Transverse colon (tissue), 4 donors: Measurements from ENCODE around the gene TUBE1. TPM values are rescaled to one million over a fixed set of nuclear protein-coding genes. Genes with fewer than 3 reads are reported as not detected.
"Not testable (repeated sequence)": the region's sequence is repeated elsewhere in the genome, so short reads cannot be mapped to it uniquely, and the experiment has no call there.

ENCODE experiments used
- DNase-seq: peaks from one replicate; pipeline ENCODE4 v3.0.0-alpha.2; 2019
- H3K27ac ChIP-seq, 4 donors: fragments of 200-600 bp; sonication (generic); 2 replicates each; pipeline ENCODE4 v1.5.1; 2016 to 2018; ENCODE audit warnings: inconsistent platforms in 4 of 4
- H3K27me3 ChIP-seq: fragments of 200-600 bp; sonication (generic); 2 replicates; pipeline ENCODE4 v1.5.1; 2017; ENCODE audit warnings: inconsistent platforms
- H3K36me3 ChIP-seq, 4 donors: fragments of 200-600 bp; sonication (generic); 2 replicates each; pipeline ENCODE4 v1.5.1; 2017 to 2019; ENCODE audit warnings: inconsistent platforms in 4 of 4
- H3K4me1 ChIP-seq, 4 donors: fragments of 200-600 bp; sonication (generic); 2 replicates each; pipeline ENCODE4 v1.5.1; 2017 to 2020; ENCODE audit warnings: inconsistent platforms in 4 of 4
- H3K4me3 ChIP-seq, 4 donors: fragments of 200-600 bp; sonication (generic); 1 replicate in 1 of 4; 2 replicates in 3 of 4; pipeline versions ENCODE4 v1.5.1 to v1.6.1; 2017 to 2019; ENCODE audit warnings: inconsistent platforms in 4 of 4
- H3K9me3 ChIP-seq, 2 donors: fragments of 200-600 bp; sonication (generic); 2 replicates each; pipeline ENCODE4 v1.5.1; 2017 to 2019; ENCODE audit warnings: inconsistent platforms in 2 of 2
- CTCF ChIP-seq, 5 experiments: fragments of 200-600 bp in 3 of 5; fragments of 450-650 bp in 2 of 5; sonication (generic) in 3 of 5; IDR thresholded peaks; 1 replicate in 2 of 5; 2 replicates in 3 of 5; pipeline ENCODE4 v1.5.1; 2016 to 2017; ENCODE audit warnings: antibody characterized with exemption in 5 of 5, inconsistent platforms in 3 of 5, mild to moderate bottlenecking in 2 of 5, moderate library complexity in 1 of 5
- EP300 ChIP-seq: sonication (generic); formaldehyde crosslinking; IDR thresholded peaks from one replicate; pipeline ENCODE4 v1.6.1; 2017; ENCODE audit warnings: antibody characterized with exemption, low read depth
- POLR2A ChIP-seq: fragments of 450-650 bp; IDR thresholded peaks from one replicate; pipeline ENCODE4 v1.6.1; 2016; ENCODE audit warnings: antibody characterized with exemption, mild to moderate bottlenecking, moderate library complexity
- POLR2AphosphoS5 ChIP-seq, 3 donors: sonication (generic); formaldehyde crosslinking; IDR thresholded peaks; one replicate each; pipeline ENCODE4 v1.6.1; 2016; ENCODE audit warnings: antibody characterized with exemption in 3 of 3
- WGBS, 2 donors: methylation state at CpG; one replicate each; pipeline ENCODE4 v1.1.5; 2018; ENCODE audit warnings: low coverage in 1 of 2; 5-methylcytosine and 5-hydroxymethylcytosine counted together
- in situ Hi-C, 4 donors: fragments of 200-750 bp; cut with MboI; loops; one replicate each; pipeline versions ENCODE4 v1.15.0 to v1.15.1; 2017; ENCODE audit warnings: low sequenced_read_pairs in 3 of 4, low pct_ligation_motif_present in 1 of 4, low pct_unique_long_range_greater_than_20kb in 1 of 4
- intact Hi-C: fragments of 100-400 bp; cut with DNase I; formaldehyde crosslinking; loops from one replicate; pipeline ENCODE4 v1.15.1; 2023; ENCODE audit warnings: low total_unique reads
- total RNA-seq, 4 donors: library from RNA; depleted of rRNA; stranded (reverse); fragments of >200 nt; gene quantifications; one replicate each; pipeline ENCODE4 v1.1.0, GENCODE V29; 2016

TUBE1 gene
- total RNA-seq, 4 donors from 2014 or later = 15.9 to 48.4 (median 26.5) TPM

- TF ChIP-seq EP300 (no peak), CTCF (IDR thresholded peaks at IDR 0.05) (no peak), POLR2AphosphoS5 (IDR thresholded peaks at IDR 0.05) (no peak), POLR2A (no peak)
- no peaks in the 10 kb centered on the region for H3K4me1 ChIP-seq
- intact Hi-C loops = no loop called here
- no peaks in the 10 kb centered on the region for H3K36me3 ChIP-seq
- H3K27me3 ChIP-seq = no peaks in the 10 kb centered on the region
- H3K4me3 ChIP-seq = no peak within 1 kb of the TSS
- DNase-seq = no peak
- H3K9me3 ChIP-seq = no peaks in the 10 kb centered on the region
- 63 to 74% methylated on average over 4 to 12 of the region's 12 CpGs for WGBS, 2 donors
- in situ Hi-C loops = no loop called here
- H3K27ac ChIP-seq = no peak within 1 kb of the TSS
Measured at GRCh38 chr6:112054001-112054400, 33.3 kb downstream of the TUBE1 start, which contains the start of gene CCN6. CCN6 (plus strand) TSS chr6:112054104; CDS start chr6:112054358, 254 bp downstream.

- H3K4me1 ChIP-seq, DNase-seq, H3K27ac ChIP-seq, H3K27me3 ChIP-seq, intact Hi-C loops, H3K36me3 ChIP-seq, H3K4me3 ChIP-seq, H3K9me3 ChIP-seq, in situ Hi-C loops: not testable (repeated sequence)
- WGBS, 2 donors = 88 to 93% methylated on average over 4 of the region's 4 CpGs
Measured at GRCh38 chr6:112051251-112051740, 36.0 kb downstream of the TUBE1 start.

GRCh38 chr6:112050429-112050828, 36.9 kb downstream of the TUBE1 start:
- intact Hi-C loops = no loop called here
- Histone ChIP-seq H3K27me3 (no peaks in the 10 kb centered on the region), H3K4me1 (no peaks in the 10 kb centered on the region), H3K9me3 (no peaks in the 10 kb centered on the region), H3K36me3 (no peaks in the 10 kb centered on the region), H3K4me3 (no peak overlapping the region), H3K27ac (no peak overlapping the region)
- in situ Hi-C loops = no loop called here
- WGBS, 2 donors = 88 to 93% methylated on average over 4 to 5 of the region's 5 CpGs
- TF ChIP-seq POLR2AphosphoS5 (IDR thresholded peaks at IDR 0.05) = no peak
- TF ChIP-seq CTCF (IDR thresholded peaks at IDR 0.05) = no peak
- TF ChIP-seq EP300 = no peak
- TF ChIP-seq POLR2A = no peak
- no peak for DNase-seq

GRCh38 chr6:112049996-112050395, 37.3 kb downstream of the TUBE1 start:
- intact Hi-C loops = no loop called here
- Histone ChIP-seq H3K36me3 (no peaks in the 10 kb centered on the region), H3K9me3 (no peaks in the 10 kb centered on the region), H3K4me1 (no peaks in the 10 kb centered on the region), H3K4me3 (no peak overlapping the region), H3K27me3 (no peaks in the 10 kb centered on the region), H3K27ac (no peak overlapping the region)
- in situ Hi-C loops = loop anchor here in 2 of 4 donors (10.0 to 25.0 kb wide), 2 partner anchors 345 to 788 kb away; a partner anchor contains a TSS
- whole genome bisulfite sequencing, 2 donors = 91 to 95% methylated on average over 7 of the region's 7 CpGs
- TF ChIP-seq CTCF (IDR thresholded peaks at IDR 0.05) = no peak
- TF ChIP-seq EP300 = no peak
- TF ChIP-seq POLR2AphosphoS5 (IDR thresholded peaks at IDR 0.05) = no peak
- TF ChIP-seq POLR2A = no peak
- DNase-seq = no peak
